ENCODE results near the gene FAM90A1.
"Not testable (repeated sequence)": the region's sequence is repeated elsewhere in the genome, so short reads cannot be mapped to it uniquely, and the experiment has no call there.

DNA sequence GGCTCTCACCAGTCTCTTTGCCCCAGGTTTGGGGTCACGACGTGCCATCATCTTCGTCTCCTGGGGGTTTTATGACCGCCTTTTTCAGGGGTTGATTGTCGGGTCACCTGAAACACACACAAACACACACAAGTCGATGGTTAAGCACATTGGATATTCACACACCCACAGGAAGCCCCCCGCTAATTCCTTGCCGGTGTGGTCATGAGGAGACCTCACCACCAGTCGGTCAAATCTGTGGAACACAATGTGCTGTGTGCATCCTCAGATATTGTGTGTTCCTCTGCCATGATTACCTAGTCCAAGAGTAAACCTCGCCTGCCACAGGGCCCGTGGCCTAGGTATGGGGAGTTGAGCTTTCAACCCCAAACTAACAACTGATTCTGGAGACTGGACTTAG, 2.6 kb downstream of the FAM90A1 start:
- TF ChIP-seq, protein P1, sequence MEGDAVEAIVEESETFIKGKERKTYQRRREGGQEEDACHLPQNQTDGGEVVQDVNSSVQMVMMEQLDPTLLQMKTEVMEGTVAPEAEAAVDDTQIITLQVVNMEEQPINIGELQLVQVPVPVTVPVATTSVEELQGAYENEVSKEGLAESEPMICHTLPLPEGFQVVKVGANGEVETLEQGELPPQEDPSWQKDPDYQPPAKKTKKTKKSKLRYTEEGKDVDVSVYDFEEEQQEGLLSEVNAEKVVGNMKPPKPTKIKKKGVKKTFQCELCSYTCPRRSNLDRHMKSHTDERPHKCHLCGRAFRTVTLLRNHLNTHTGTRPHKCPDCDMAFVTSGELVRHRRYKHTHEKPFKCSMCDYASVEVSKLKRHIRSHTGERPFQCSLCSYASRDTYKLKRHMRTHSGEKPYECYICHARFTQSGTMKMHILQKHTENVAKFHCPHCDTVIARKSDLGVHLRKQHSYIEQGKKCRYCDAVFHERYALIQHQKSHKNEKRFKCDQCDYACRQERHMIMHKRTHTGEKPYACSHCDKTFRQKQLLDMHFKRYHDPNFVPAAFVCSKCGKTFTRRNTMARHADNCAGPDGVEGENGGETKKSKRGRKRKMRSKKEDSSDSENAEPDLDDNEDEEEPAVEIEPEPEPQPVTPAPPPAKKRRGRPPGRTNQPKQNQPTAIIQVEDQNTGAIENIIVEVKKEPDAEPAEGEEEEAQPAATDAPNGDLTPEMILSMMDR (IDR thresholded peaks at IDR 0.05; ENCODE audit: low read depth, low read length): not testable (repeated sequence)
- TF ChIP-seq EZH2phosphoT487 (IDR thresholded peaks at IDR 0.05; ENCODE audit: low read depth): not testable (repeated sequence)

Measured in OCI-LY3 (cell line).